HG02885 (cell line): ENCODE data around the gene AIFM3.
"Not testable (repeated sequence)": the region's sequence is repeated elsewhere in the genome, so short reads cannot be mapped to it uniquely, and the experiment has no call there.

Experiments used
- ATAC-seq: cut with Tn5 transposase; IDR thresholded peaks from one replicate; pipeline ENCODE4 v1.9.1; 2021; ENCODE audit warnings: mild to moderate bottlenecking; ENCODE audit not compliant: unreplicated experiment, poor library complexity

AIFM3 gene, protein sequence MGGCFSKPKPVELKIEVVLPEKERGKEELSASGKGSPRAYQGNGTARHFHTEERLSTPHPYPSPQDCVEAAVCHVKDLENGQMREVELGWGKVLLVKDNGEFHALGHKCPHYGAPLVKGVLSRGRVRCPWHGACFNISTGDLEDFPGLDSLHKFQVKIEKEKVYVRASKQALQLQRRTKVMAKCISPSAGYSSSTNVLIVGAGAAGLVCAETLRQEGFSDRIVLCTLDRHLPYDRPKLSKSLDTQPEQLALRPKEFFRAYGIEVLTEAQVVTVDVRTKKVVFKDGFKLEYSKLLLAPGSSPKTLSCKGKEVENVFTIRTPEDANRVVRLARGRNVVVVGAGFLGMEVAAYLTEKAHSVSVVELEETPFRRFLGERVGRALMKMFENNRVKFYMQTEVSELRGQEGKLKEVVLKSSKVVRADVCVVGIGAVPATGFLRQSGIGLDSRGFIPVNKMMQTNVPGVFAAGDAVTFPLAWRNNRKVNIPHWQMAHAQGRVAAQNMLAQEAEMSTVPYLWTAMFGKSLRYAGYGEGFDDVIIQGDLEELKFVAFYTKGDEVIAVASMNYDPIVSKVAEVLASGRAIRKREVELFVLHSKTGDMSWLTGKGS

GRCh38 chr22:20966883-20967696, at the start of gene AIFM3:
Gene AIFM3, plus strand, starts transcription at chr22:20967255. Its CDS starts 690 bp downstream, at chr22:20967945.
- ATAC-seq: no peak

GRCh38 chr22:20918663-20919218, 48.3 kb upstream of the AIFM3 start:
- ATAC-seq: no peak

DNA sequence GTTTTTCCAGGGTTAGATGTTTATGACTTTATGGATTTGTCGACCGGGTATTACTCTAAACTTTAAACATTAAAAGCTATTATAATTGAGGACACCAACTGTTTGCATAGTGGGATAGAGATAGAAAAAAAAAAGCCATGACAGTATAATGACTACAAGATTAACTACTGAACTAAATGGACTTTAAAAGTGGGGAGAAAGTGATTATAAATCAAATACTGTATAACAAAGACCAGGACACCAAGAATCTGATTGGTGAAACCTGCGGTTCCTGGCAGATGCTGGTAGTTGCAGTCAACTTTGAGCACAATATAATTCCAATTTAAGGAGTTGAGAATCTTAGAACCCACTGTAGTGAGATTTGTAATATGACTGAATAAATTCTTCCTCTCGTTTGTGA, 47.3 kb upstream of the AIFM3 start:
- no peak for ATAC-seq

- no peak for ATAC-seq
Measured at GRCh38 chr22:20920881-20921203, 46.2 kb upstream of the AIFM3 start.

GRCh38 chr22:20922141-20922751, 44.8 kb upstream of the AIFM3 start:
- ATAC-seq: no peak

- no peak for ATAC-seq
Measured at GRCh38 chr22:20926243-20926642, 40.8 kb upstream of the AIFM3 start.

DNA sequence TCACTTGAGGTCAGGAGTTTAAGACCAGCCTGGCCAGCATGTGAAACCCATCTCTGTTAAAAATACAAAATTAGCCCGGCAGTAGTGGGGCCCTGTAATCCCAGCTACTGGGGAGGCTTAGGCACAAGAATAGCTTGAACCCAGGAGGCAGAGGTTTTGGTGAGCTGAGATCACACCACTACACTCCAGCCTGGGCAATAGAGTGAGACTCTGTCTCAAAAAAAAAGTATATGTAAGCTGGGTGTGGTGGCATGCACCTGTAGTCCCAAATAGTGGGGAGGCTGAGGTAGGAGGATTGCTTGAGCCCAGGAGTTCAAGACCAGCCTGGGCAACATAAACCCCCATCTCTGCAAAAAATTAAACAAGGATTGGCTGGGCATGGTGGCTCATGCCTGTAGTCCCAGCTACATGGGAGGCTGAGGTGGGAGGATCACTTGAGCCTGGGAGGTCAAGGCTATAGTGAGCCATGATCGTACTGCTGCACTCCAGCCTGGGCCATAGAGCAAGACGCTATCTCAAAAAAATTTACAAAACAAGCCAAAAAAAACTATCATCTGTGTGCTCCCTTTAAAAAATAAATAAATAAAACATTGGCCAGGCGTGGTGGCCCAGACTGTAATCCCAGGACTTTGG, 39.0 kb upstream of the AIFM3 start:
- no peak for ATAC-seq

DNA sequence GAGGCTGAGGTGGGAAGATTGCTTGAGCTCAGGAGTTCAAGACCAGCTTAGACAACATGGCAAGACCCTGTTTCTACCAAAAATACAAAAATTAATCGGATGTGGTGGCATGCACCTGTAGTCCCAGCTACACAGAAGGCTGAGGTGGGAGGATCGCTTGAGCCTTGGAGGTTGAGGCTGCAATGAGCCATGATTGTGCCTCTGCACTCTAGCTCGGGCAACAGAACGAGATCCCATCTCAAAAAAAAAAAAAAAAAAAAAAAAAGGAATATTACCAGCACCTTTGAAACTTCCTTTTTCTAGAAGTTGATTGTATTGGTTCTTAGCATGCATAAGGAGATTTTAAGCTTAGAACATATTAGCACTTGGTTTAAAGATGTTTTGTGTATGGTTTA, 38.5 kb upstream of the AIFM3 start:
- ATAC-seq: no peak

DNA sequence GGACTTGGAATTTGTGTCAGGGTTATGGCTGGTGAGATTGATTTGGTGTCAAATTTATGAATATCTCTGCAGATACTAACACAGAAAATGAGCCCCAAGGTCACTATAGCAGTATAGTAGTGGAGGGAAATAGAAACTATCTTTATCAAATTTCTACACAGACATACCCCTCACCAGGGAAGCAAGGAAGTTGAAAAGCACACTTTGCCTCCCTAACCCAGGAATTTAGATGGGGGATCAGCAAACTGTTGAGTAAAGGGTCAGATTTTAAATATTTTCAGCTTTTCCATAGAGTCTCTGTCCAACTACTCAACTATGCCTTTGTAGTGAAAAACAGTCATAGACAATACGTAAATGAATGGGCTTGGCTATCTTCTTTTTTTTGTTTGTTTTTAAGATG, 37.1 kb upstream of the AIFM3 start:
- no peak for ATAC-seq

- not testable (repeated sequence) for ATAC-seq
Measured at GRCh38 chr22:20930435-20930834, 36.6 kb upstream of the AIFM3 start.

- ATAC-seq: no peak
Measured at GRCh38 chr22:20931126-20931654, 35.9 kb upstream of the AIFM3 start.

GRCh38 chr22:20933910-20934309, 33.1 kb upstream of the AIFM3 start:
- ATAC-seq: no peak

DNA sequence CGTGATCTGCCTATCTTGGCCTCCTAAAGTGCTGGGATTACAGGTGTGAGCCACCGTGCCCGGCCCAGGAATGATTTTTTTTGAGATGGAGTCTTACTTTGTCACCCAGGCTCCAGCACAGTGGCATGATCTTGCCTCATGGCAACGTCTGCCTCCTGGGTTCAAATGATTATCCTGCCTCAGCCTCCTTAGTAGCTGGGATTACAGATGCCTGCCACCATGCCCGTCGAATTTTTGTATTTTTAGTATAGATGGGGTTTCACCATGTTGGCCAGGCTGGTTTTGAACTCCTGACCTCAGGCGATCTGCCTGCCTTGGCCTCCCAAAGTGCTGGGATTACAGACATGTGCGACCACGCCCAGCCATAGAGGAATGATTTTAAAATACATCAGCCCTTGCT, 32.0 kb upstream of the AIFM3 start:
- not testable (repeated sequence) for ATAC-seq

GRCh38 chr22:20935780-20936539, 31.1 kb upstream of the AIFM3 start:
- not testable (repeated sequence) for ATAC-seq

- no peak for ATAC-seq
Measured at GRCh38 chr22:20937031-20937793, 29.8 kb upstream of the AIFM3 start.

DNA sequence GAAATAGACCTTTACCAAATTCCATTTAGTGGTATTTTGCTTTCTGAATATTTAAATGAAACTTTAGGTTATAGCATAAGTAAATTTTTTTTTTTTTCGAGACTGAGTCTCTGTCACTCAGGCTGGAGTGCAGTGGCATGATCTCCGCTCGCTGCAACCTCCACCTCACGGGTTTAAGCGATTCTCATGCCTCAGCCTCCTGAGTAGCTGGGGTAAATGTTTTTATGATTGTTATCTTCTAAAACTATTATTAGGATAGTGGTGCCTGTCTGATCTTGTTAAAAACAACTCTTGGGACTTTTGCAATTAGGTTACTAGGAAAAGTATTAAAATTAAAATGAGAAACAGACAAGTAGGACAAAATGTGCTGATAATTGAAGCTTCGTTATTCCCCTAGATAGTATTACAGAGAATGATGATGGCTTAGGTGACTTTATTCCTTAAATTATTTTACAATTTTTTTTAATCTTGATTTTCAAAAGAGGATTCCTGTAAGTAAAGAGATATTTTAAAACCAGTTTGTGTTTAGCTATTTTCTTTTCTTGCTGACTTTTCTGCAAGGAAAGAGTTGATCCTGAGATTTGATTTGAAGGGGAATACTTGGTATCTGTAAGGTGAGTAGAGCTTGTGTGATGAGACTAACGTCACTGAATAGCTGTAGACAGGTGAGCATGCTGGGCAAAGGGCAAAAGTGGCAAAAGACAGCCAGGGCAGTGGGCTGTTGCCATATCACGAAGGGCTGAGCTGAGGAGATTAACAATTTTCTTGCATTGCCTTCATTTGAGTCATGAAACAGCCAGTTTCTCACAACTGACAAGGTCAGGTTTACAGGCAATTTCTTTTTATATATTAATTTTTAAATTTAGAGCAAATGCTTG, 29.0 kb upstream of the AIFM3 start:
- no peak for ATAC-seq

DNA sequence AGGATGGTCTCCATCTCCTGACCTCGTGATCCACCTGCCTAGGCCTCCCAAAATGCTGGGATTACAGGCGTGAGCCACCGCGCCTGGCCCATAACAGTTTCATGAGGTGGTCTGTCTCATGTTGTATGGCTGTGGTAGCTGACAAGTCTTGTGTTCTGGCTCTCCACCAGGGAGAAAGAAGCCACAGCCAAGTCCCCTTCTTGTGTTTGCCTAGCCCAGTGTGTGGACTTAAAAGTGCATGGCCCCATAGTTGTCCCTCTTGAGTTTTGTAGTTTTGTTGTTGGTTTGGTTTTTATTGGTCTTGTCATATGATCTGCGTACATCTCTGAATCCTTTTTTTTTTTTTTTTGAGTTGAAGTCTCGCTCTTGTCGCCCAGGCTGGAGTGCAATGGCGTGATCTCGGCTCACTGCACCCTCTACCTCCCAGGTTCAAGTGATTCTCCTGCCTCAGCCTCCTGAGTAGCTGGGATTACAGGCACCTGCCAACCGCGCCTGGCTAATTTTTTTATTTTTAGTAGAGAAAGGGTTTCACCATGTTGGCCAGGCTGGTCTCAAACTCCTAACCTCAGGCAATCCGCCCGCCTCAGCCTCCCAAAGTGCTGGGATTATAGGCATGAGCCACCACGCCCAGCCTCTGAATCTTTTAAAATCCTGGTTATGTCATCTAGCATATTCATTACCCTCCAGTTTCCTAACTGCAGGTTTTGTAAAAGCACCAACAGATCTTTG, 27.4 kb upstream of the AIFM3 start:
- ATAC-seq: not testable (repeated sequence)
